Transverse colon (tissue), 4 donors: ENCODE data around the gene WLS.

Source experiments
- CTCF ChIP-seq, 5 experiments: fragments of 200-600 bp in 3 of 5; fragments of 450-650 bp in 2 of 5; sonication (generic) in 3 of 5; IDR thresholded peaks; 1 replicate in 2 of 5; 2 replicates in 3 of 5; pipeline ENCODE4 v1.5.1; 2016 to 2017; ENCODE audit warnings: antibody characterized with exemption in 5 of 5, inconsistent platforms in 3 of 5, mild to moderate bottlenecking in 2 of 5, moderate library complexity in 1 of 5
- EP300 ChIP-seq: sonication (generic); formaldehyde crosslinking; IDR thresholded peaks from one replicate; pipeline ENCODE4 v1.6.1; 2017; ENCODE audit warnings: antibody characterized with exemption, low read depth
- POLR2A ChIP-seq: fragments of 450-650 bp; IDR thresholded peaks from one replicate; pipeline ENCODE4 v1.6.1; 2016; ENCODE audit warnings: antibody characterized with exemption, mild to moderate bottlenecking, moderate library complexity
- POLR2AphosphoS5 ChIP-seq, 3 donors: sonication (generic); formaldehyde crosslinking; IDR thresholded peaks; one replicate each; pipeline ENCODE4 v1.6.1; 2016; ENCODE audit warnings: antibody characterized with exemption in 3 of 3

- no peak for TF ChIP-seq CTCF (IDR thresholded peaks at IDR 0.05)
- TF ChIP-seq POLR2A: no peak
- TF ChIP-seq POLR2AphosphoS5 (IDR thresholded peaks at IDR 0.05): no peak
- TF ChIP-seq EP300: no peak
Measured at GRCh38 chr1:68128820-68129219, 103.5 kb downstream of the WLS start.
